Stimulated activated CD4-positive, alpha-beta T cell treated with anti-CD3 and anti-CD28 coated beads, Interleukin-4, amount 100 ng/mL, for 24 hours (primary cell): ENCODE results near the gene COMTD1.

ENCODE experiments used
- DNase-seq: peaks from one replicate; pipeline ENCODE4 v3.0.0-alpha.2; 2020

COMTD1 gene

GRCh38 chr10:75235375-75236177 is at the start of gene COMTD1:
COMTD1 (minus strand) TSS chr10:75235957; CDS start chr10:75235928, 29 bp downstream.
- DNase-seq: peak; percentile 95

- DNase-seq: no peak
Measured at GRCh38 chr10:75283671-75284470, 48.1 kb upstream of the COMTD1 start.

- DNase-seq: no peak
Measured at GRCh38 chr10:75283078-75283670, 47.4 kb upstream of the COMTD1 start.

GRCh38 chr10:75281974-75282373 is 46.2 kb upstream of the COMTD1 start:
- no peak for DNase-seq

- no peak for DNase-seq
Measured at GRCh38 chr10:75280236-75280635, 44.5 kb upstream of the COMTD1 start.

GRCh38 chr10:75276069-75276872 is 40.5 kb upstream of the COMTD1 start:
- DNase-seq: no peak

- DNase-seq: no peak
Measured at GRCh38 chr10:75272896-75273295, 37.1 kb upstream of the COMTD1 start.

GRCh38 chr10:75272094-75272493 is 36.3 kb upstream of the COMTD1 start:
- DNase-seq: no peak

- DNase-seq: no peak
Measured at GRCh38 chr10:75269605-75270004, 33.8 kb upstream of the COMTD1 start.

GRCh38 chr10:75266945-75267344 is 31.2 kb upstream of the COMTD1 start:
- DNase-seq: no peak

- no peak for DNase-seq
Measured at GRCh38 chr10:75265856-75266255, 30.1 kb upstream of the COMTD1 start.

- no peak for DNase-seq
Measured at GRCh38 chr10:75263806-75264205, 28.0 kb upstream of the COMTD1 start.

GRCh38 chr10:75261813-75262705 is 26.3 kb upstream of the COMTD1 start:
- no peak for DNase-seq

- no peak for DNase-seq
Measured at GRCh38 chr10:75260990-75261389, 25.2 kb upstream of the COMTD1 start.

GRCh38 chr10:75254739-75255138 is 19.0 kb upstream of the COMTD1 start:
- no peak for DNase-seq

GRCh38 chr10:75253281-75254220 is 17.8 kb upstream of the COMTD1 start:
- DNase-seq: no peak

GRCh38 chr10:75250934-75251333 is 15.2 kb upstream of the COMTD1 start:
- DNase-seq: no peak

- no peak for DNase-seq
Measured at GRCh38 chr10:75247797-75248196, 12.0 kb upstream of the COMTD1 start.

- DNase-seq: no peak
Measured at GRCh38 chr10:75246506-75246905, 10.7 kb upstream of the COMTD1 start.
